ENCODE measurements around the gene GNA14. TPM values are rescaled to one million over a fixed set of nuclear protein-coding genes. Genes with fewer than 3 reads are reported as not detected.

GNA14 gene
- polyA plus RNA-seq, 3 donors: 0.04 TPM; not detected in 2

DNA sequence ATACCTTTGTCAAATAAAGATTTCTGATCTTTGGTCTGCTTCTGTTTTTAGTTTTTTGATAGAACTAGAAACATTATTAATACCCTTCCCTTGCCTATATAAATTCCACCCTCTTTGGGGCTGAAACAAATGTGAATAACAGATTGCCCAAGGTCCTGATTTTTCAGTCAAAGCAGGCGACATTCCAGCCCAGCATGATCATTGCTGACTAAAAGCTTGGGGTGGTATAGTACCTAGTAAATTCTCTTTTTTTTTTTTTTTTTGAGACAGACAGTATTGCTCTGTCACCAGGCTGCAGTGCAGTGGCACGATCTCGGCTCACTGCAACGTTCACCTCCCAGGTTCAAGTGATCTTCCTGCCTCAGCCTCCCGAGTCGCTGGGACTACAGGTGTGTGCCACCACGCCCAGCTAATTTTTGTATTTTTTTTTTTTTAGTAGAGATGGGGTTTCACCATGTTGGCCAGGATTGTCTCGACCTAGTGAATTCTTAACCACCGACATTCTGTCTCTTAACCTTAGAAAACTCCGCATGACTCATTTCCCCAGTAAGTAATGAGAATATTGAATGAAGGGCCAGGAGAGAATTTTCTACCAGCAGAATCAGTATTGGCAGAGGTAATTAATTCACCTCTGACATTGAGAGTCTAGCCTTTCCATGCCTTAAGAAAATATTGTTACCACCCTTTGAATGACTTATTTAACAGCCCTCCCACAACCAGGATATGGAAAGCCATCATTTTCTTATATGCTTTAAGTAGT, 226.4 kb downstream of the GNA14 start:
- Histone ChIP-seq H4K20me1 (ENCODE audit: insufficient read depth, low read length) (no peaks in the 10 kb centered on the region), H3K4me1 (ENCODE audit: control insufficient read depth in 1 of 2, insufficient read depth in 2 of 2, low read length in 2 of 2) (peaks cover 25 to 29% of the 10 kb centered on the region in 2 donors), H3K9me3 (replicated peaks in 1 of 2; ENCODE audit: control insufficient read depth in 1 of 2, insufficient read depth in 1 of 2, low read length in 2 of 2) (no peaks in the 10 kb centered on the region), H3K9ac (ENCODE audit: insufficient read depth, low read length, poor library complexity, severe bottlenecking) (no peak overlapping the region), H3K27me3 (ENCODE audit: control insufficient read depth in 2 of 2, insufficient read depth in 2 of 2, low read length in 2 of 2) (no peaks in the 10 kb centered on the region), H3K27ac (ENCODE audit: low read depth in 1 of 2, low read length in 2 of 2) (no peak overlapping the region), H3K79me2 (ENCODE audit: insufficient read depth, low read length) (no peaks in the 10 kb centered on the region), H3K4me2 (replicated peaks; ENCODE audit: extremely low read depth, low read length, poor library complexity, severe bottlenecking) (no peak overlapping the region), H3K36me3 (replicated peaks in 1 of 2; ENCODE audit: control insufficient read depth in 1 of 2, insufficient read depth in 2 of 2, low read length in 2 of 2) (no peaks in the 10 kb centered on the region), H2AFZ (ENCODE audit: insufficient read depth, low read depth, low read length, poor library complexity, severe bottlenecking) (no peak overlapping the region), H3K4me3 (replicated peaks in 1 of 3; ENCODE audit: low read depth in 2 of 3, low read length in 3 of 3) (no peak overlapping the region)
- Mint-ChIP-seq H3K27ac (peak overlapping the region in 1 of 7 donors; percentile 28), H3K4me1 (peaks cover 40% of the 10 kb centered on the region), H3K36me3 (no peaks in the 10 kb centered on the region), H3K27me3 (ENCODE audit: low read depth in 3 of 3) (peaks cover 0 to 3% (median 2%) of the 10 kb centered on the region in 3 donors), H3K9me3 (peaks cover 0 to 3% (median 0%) of the 10 kb centered on the region in 7 donors), H3K4me3 (no peak overlapping the region)
- TF ChIP-seq, protein P1, sequence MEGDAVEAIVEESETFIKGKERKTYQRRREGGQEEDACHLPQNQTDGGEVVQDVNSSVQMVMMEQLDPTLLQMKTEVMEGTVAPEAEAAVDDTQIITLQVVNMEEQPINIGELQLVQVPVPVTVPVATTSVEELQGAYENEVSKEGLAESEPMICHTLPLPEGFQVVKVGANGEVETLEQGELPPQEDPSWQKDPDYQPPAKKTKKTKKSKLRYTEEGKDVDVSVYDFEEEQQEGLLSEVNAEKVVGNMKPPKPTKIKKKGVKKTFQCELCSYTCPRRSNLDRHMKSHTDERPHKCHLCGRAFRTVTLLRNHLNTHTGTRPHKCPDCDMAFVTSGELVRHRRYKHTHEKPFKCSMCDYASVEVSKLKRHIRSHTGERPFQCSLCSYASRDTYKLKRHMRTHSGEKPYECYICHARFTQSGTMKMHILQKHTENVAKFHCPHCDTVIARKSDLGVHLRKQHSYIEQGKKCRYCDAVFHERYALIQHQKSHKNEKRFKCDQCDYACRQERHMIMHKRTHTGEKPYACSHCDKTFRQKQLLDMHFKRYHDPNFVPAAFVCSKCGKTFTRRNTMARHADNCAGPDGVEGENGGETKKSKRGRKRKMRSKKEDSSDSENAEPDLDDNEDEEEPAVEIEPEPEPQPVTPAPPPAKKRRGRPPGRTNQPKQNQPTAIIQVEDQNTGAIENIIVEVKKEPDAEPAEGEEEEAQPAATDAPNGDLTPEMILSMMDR (IDR thresholded peaks at IDR 0.05): no peak
- 96% methylated on average over 3 of the region's 10 CpGs for WGBS (ENCODE audit: insufficient coverage)
- intact Hi-C loops (cut with micrococcal nuclease): no loop called here
- DNase-seq: no peak

DNA sequence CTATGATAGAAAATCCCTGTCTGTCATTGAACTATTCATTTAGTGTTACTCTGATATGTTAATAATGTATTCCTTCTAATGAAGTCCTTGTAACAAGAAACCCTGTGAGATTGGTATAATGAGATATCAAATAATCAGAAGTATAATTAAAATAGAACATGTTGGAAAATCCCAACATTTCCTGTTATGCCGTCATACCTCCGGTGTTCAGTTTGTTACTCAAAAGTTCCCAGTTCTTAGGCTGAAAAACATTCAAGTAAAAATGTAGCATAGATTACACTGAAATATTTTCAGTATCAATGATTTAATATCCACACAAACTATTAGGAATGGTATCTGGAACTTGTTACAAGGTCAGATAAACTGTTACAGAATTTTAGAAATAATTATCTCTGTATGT, 227.5 kb downstream of the GNA14 start:
- no CpG with 5 or more reads among the region's 2 CpGs for WGBS (ENCODE audit: insufficient coverage)
- Histone ChIP-seq H3K9me3 (replicated peaks in 1 of 2; ENCODE audit: control insufficient read depth in 1 of 2, insufficient read depth in 1 of 2, low read length in 2 of 2) (no peaks in the 10 kb centered on the region), H3K4me3 (replicated peaks in 1 of 3; ENCODE audit: low read depth in 2 of 3, low read length in 3 of 3) (no peak overlapping the region), H3K4me1 (ENCODE audit: control insufficient read depth in 1 of 2, insufficient read depth in 2 of 2, low read length in 2 of 2) (peaks cover 22 to 32% of the 10 kb centered on the region in 2 donors), H4K20me1 (ENCODE audit: insufficient read depth, low read length) (no peaks in the 10 kb centered on the region), H2AFZ (ENCODE audit: insufficient read depth, low read depth, low read length, poor library complexity, severe bottlenecking) (no peak overlapping the region), H3K4me2 (replicated peaks; ENCODE audit: extremely low read depth, low read length, poor library complexity, severe bottlenecking) (no peak overlapping the region), H3K79me2 (ENCODE audit: insufficient read depth, low read length) (no peaks in the 10 kb centered on the region), H3K27me3 (ENCODE audit: control insufficient read depth in 2 of 2, insufficient read depth in 2 of 2, low read length in 2 of 2) (no peaks in the 10 kb centered on the region), H3K9ac (ENCODE audit: insufficient read depth, low read length, poor library complexity, severe bottlenecking) (no peak overlapping the region), H3K27ac (ENCODE audit: low read depth in 1 of 2, low read length in 2 of 2) (no peak overlapping the region), H3K36me3 (replicated peaks in 1 of 2; ENCODE audit: control insufficient read depth in 1 of 2, insufficient read depth in 2 of 2, low read length in 2 of 2) (no peaks in the 10 kb centered on the region)
- intact Hi-C loops (cut with micrococcal nuclease): no loop called here
- DNase-seq: no peak
- no peak overlapping the region for H3K27ac Mint-ChIP-seq
- TF ChIP-seq, protein P1 (IDR thresholded peaks at IDR 0.05): no peak
- H3K9me3 Mint-ChIP-seq: peaks cover 0 to 3% (median 0%) of the 10 kb centered on the region in 7 donors
- H3K4me3 Mint-ChIP-seq: no peak overlapping the region
- H3K27me3 Mint-ChIP-seq (ENCODE audit: low read depth in 3 of 3): peaks cover 0 to 2% (median 0%) of the 10 kb centered on the region in 3 donors
- H3K36me3 Mint-ChIP-seq: no peaks in the 10 kb centered on the region
- H3K4me1 Mint-ChIP-seq: peaks cover 38% of the 10 kb centered on the region
